Measurements from ENCODE around the gene STOX2.

STOX2 gene

GRCh38 chr4:184067931-184068554, 162.9 kb downstream of the STOX2 start:
- TF ChIP-seq CTCF (IDR thresholded peaks at IDR 0.05; ENCODE audit: low read depth, low read length, missing control alignments) = no peak
- DNase-seq (ENCODE audit: extremely low read depth, low read depth) = no peak

More at GRCh38 chr4:184067931-184068554, 162.9 kb downstream of the STOX2 start:
- no peak overlapping the region for H3K4me3 ChIP-seq (replicated peaks; ENCODE audit: low read depth, low read length)
